Suprapubic skin (tissue), 4 donors: ENCODE measurements around the gene RHOV.

Source experiments
- CTCF ChIP-seq, 2 donors: fragments of 200-600 bp in 1 of 2; fragments of 450-650 bp in 1 of 2; sonication (generic) in 1 of 2; IDR thresholded peaks; one replicate each; pipeline ENCODE4 v1.5.1; 2016 to 2019; ENCODE audit warnings: antibody characterized with exemption in 2 of 2, mild to moderate bottlenecking in 1 of 2, moderate library complexity in 1 of 2
- POLR2A ChIP-seq, 2 donors: fragments of 450-650 bp; IDR thresholded peaks; one replicate each; pipeline ENCODE4 v1.6.1; 2017; ENCODE audit warnings: antibody characterized with exemption in 2 of 2, mild to moderate bottlenecking in 2 of 2, moderate library complexity in 2 of 2
- POLR2AphosphoS5 ChIP-seq, 3 donors: sonication (generic); formaldehyde crosslinking; IDR thresholded peaks; one replicate each; pipeline ENCODE4 v1.6.1; 2017; ENCODE audit warnings: antibody characterized with exemption in 3 of 3

- no peak for TF ChIP-seq CTCF (IDR thresholded peaks at IDR 0.05)
- TF ChIP-seq POLR2A (IDR thresholded peaks at IDR 0.05), result no peak
- TF ChIP-seq POLR2AphosphoS5 (IDR thresholded peaks at IDR 0.05), result no peak
These were observed 38.4 kb upstream of the RHOV start for GRCh38 chr15:40912478-40912877.
